ENCODE data around the gene CTSA. TPM values are rescaled to one million over a fixed set of nuclear protein-coding genes. Genes with fewer than 3 reads are reported as not detected.
"Not testable (repeated sequence)": the region's sequence is repeated elsewhere in the genome, so short reads cannot be mapped to it uniquely, and the experiment has no call there.

CTSA gene
- total RNA-seq, 1 donor from 2014 or later: 82.0 TPM

DNA sequence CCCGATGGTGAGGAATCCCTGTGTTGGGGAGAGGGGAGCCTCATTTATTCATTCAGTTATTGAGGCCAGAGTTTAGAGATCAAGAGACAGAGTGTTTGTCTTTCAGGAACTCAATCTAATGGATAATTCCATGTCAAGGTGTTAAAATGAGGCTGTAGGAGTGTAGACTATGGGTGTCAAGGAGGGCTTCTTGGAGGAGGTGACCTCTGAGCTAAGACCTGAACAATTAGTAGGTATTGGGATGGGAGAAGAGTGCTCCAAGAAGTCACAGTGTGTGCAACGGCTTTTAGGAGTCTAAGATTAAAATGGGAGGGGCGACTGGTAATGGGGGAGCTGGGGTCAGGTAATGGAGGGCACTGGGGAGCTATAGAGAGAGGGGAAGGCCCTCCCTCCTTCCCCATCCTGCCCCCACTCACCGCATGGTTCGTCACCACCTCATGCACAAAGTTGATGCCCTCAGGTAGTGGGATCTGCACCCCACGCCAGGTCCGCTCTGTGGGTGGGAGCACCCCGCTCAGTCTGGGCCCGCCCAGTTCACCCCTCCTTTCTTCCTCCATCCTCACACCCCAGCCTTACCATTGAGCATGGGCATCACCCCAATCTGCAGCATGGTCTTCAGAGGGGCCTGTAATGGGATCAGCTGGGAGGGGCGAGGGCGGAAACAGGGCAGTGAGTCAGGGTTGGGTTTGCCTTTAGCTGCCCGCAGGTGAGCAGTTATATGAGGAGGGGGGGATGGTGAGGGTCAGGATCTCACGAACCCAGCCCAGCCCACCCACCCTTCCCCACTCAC lies 8.1 kb downstream of the CTSA start:
- Histone ChIP-seq H3K4me3 (no peak overlapping the region), H3K36me3 (peaks cover 46 to 48% of the 10 kb centered on the region in 2 donors), H3K9me3 (no peaks in the 10 kb centered on the region), H3K27ac (no peak overlapping the region), H3K27me3 (no peaks in the 10 kb centered on the region), H3K4me1 (no peaks in the 10 kb centered on the region)
- DNase-seq (ENCODE audit: low spot score in 2 of 2): no peak
- intact Hi-C loops (cut with DNase I): no loop called here
- TF ChIP-seq, protein P1, sequence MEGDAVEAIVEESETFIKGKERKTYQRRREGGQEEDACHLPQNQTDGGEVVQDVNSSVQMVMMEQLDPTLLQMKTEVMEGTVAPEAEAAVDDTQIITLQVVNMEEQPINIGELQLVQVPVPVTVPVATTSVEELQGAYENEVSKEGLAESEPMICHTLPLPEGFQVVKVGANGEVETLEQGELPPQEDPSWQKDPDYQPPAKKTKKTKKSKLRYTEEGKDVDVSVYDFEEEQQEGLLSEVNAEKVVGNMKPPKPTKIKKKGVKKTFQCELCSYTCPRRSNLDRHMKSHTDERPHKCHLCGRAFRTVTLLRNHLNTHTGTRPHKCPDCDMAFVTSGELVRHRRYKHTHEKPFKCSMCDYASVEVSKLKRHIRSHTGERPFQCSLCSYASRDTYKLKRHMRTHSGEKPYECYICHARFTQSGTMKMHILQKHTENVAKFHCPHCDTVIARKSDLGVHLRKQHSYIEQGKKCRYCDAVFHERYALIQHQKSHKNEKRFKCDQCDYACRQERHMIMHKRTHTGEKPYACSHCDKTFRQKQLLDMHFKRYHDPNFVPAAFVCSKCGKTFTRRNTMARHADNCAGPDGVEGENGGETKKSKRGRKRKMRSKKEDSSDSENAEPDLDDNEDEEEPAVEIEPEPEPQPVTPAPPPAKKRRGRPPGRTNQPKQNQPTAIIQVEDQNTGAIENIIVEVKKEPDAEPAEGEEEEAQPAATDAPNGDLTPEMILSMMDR (IDR thresholded peaks at IDR 0.05): no peak

GRCh38 chr20:45901332-45901731 lies 10.2 kb downstream of the CTSA start:
- H3K9me3 ChIP-seq; H3K4me1 ChIP-seq; DNase-seq (ENCODE audit: low spot score in 2 of 2); intact Hi-C loops (cut with DNase I); H3K27me3 ChIP-seq; H3K4me3 ChIP-seq; H3K27ac ChIP-seq: not testable (repeated sequence)
- peaks cover 28 to 29% of the 10 kb centered on the region in 2 donors for H3K36me3 ChIP-seq

DNA sequence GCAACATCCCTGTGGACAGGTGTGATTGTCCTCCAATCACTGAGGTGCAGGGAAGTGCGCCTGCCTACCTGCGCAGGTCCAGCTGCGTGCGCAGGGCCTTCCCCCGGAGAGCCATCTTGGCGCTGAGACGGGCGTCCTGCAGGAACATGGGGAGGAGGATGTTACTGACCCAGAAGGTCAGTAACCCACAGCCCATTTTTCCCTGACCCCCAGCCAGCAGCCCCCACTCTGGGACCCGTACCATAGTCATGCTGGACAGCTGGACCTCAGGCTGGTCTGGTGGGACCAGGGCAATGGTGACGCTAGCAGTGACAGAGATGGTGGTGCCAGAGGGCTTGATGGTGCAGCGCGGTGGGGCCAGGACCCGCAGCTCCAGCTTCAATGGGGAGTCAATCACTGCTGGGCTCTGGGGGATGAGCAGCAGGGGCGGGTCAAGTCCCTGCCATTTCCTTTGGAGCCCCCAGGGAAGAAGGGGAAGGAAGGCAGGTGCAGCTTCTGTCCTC lies 11.1 kb downstream of the CTSA start:
- DNase-seq (ENCODE audit: low spot score in 2 of 2): no peak
- H3K9me3 ChIP-seq: no peaks in the 10 kb centered on the region
- H3K36me3 ChIP-seq: peaks cover 19 to 22% of the 10 kb centered on the region in 2 donors
- intact Hi-C loops (cut with DNase I): no loop called here
- H3K27ac ChIP-seq: no peak overlapping the region
- no peaks in the 10 kb centered on the region for H3K27me3 ChIP-seq
- no peaks in the 10 kb centered on the region for H3K4me1 ChIP-seq
- H3K4me3 ChIP-seq: no peak overlapping the region
- TF ChIP-seq, protein P1 (IDR thresholded peaks at IDR 0.05): no peak

- TF ChIP-seq, protein P1 (IDR thresholded peaks at IDR 0.05): no peak
- DNase-seq (ENCODE audit: low spot score in 2 of 2): no peak
- intact Hi-C loops (cut with DNase I): no loop called here
- Histone ChIP-seq H3K4me3 (no peak overlapping the region), H3K4me1 (no peaks in the 10 kb centered on the region), H3K9me3 (no peaks in the 10 kb centered on the region), H3K27ac (no peak overlapping the region), H3K27me3 (no peaks in the 10 kb centered on the region), H3K36me3 (peaks cover 0 to under 1% of the 10 kb centered on the region in 2 donors)
These were observed 13.7 kb downstream of the CTSA start for GRCh38 chr20:45904583-45905504.

GRCh38 chr20:45905505-45906079 lies 14.5 kb downstream of the CTSA start:
- Histone ChIP-seq H3K9me3 (no peaks in the 10 kb centered on the region), H3K4me3 (no peak overlapping the region), H3K36me3 (no peaks in the 10 kb centered on the region), H3K27ac (no peak overlapping the region), H3K27me3 (no peaks in the 10 kb centered on the region), H3K4me1 (no peaks in the 10 kb centered on the region)
- DNase-seq (ENCODE audit: low spot score in 2 of 2): no peak
- intact Hi-C loops (cut with DNase I): no loop called here
- TF ChIP-seq, protein P1 (IDR thresholded peaks at IDR 0.05): no peak
